Measurements from ENCODE around the gene UAP1. TPM values are rescaled to one million over a fixed set of nuclear protein-coding genes. Genes with fewer than 3 reads are reported as not detected.

Gene UAP1
- total RNA-seq, 1 donor from 2014 or later: 58.2 TPM

- no peak for TF ChIP-seq CTCF (conservative IDR thresholded peaks at IDR 0.05; ENCODE audit: low read depth, low read length)
- no peak overlapping the region for H3K4me3 ChIP-seq (ENCODE audit: low read depth, low read length)
- no peak for DNase-seq (ENCODE audit: low read depth)
Observed at GRCh38 chr1:162632698-162633080, 71.2 kb downstream of the UAP1 start.

GRCh38 chr1:162633081-162633762 is 71.7 kb downstream of the UAP1 start:
- H3K4me3 ChIP-seq (ENCODE audit: low read depth, low read length): no peak overlapping the region
- no peak for DNase-seq (ENCODE audit: low read depth)
- no peak for TF ChIP-seq CTCF (conservative IDR thresholded peaks at IDR 0.05; ENCODE audit: low read depth, low read length)

- H3K4me3 ChIP-seq (ENCODE audit: low read depth, low read length): no peak overlapping the region
- DNase-seq (ENCODE audit: low read depth): no peak
- TF ChIP-seq CTCF (conservative IDR thresholded peaks at IDR 0.05; ENCODE audit: low read depth, low read length): no peak
Observed at GRCh38 chr1:162635418-162635817, 73.9 kb downstream of the UAP1 start.

GRCh38 chr1:162639718-162640117 is 78.2 kb downstream of the UAP1 start:
- no peak for TF ChIP-seq CTCF (conservative IDR thresholded peaks at IDR 0.05; ENCODE audit: low read depth, low read length)
- DNase-seq (ENCODE audit: low read depth): no peak
- no peak overlapping the region for H3K4me3 ChIP-seq (ENCODE audit: low read depth, low read length)

GRCh38 chr1:162641114-162641513 is 79.6 kb downstream of the UAP1 start:
- no peak overlapping the region for H3K4me3 ChIP-seq (ENCODE audit: low read depth, low read length)
- TF ChIP-seq CTCF (conservative IDR thresholded peaks at IDR 0.05; ENCODE audit: low read depth, low read length): no peak
- DNase-seq (ENCODE audit: low read depth): no peak

- no peak overlapping the region for H3K4me3 ChIP-seq (ENCODE audit: low read depth, low read length)
- DNase-seq (ENCODE audit: low read depth): no peak
- no peak for TF ChIP-seq CTCF (conservative IDR thresholded peaks at IDR 0.05; ENCODE audit: low read depth, low read length)
Observed at GRCh38 chr1:162644986-162645314, 83.4 kb downstream of the UAP1 start.

GRCh38 chr1:162645666-162646065 is 84.1 kb downstream of the UAP1 start:
- no peak overlapping the region for H3K4me3 ChIP-seq (ENCODE audit: low read depth, low read length)
- TF ChIP-seq CTCF (conservative IDR thresholded peaks at IDR 0.05; ENCODE audit: low read depth, low read length): no peak
- no peak for DNase-seq (ENCODE audit: low read depth)
